HepG2 (cell line): ENCODE measurements around the gene STN1. TPM values are rescaled to one million over a fixed set of nuclear protein-coding genes. Genes with fewer than 3 reads are reported as not detected.

Experiments
- GPN1 ChIP-seq: sonication (generic); formaldehyde crosslinking; IDR thresholded peaks from 2 replicates; pipeline ENCODE4 v1.5.1; 2020; ENCODE audit warnings: missing genetic modification reagents, borderline replicate concordance
- ISX ChIP-seq: sonication (generic); formaldehyde crosslinking; conservative IDR thresholded peaks from 2 replicates; pipeline ENCODE4 v1.5.0; 2020; ENCODE audit warnings: missing genetic modification reagents
- JDP2 ChIP-seq: sonication (generic); formaldehyde crosslinking; IDR thresholded peaks from 2 replicates; pipeline ENCODE4 v1.8.1; 2022; ENCODE audit warnings: missing genetic modification reagents, borderline replicate concordance
- KLF11 ChIP-seq: IDR thresholded peaks from 2 replicates; pipeline ENCODE4 v1.6.1; 2016; ENCODE audit warnings: missing compliant biosample characterization
- MEIS2 ChIP-seq: sonication (generic); formaldehyde crosslinking; IDR thresholded peaks from 2 replicates; pipeline ENCODE4 v1.9.0; 2021; ENCODE audit warnings: mild to moderate bottlenecking, missing genetic modification reagents
- MIER3 ChIP-seq: IDR thresholded peaks from 2 replicates; pipeline ENCODE4 v1.6.1; 2016; ENCODE audit warnings: missing compliant biosample characterization, borderline replicate concordance
- MTF2 ChIP-seq: sonication (generic); formaldehyde crosslinking; IDR thresholded peaks from 2 replicates; pipeline ENCODE4 v1.5.0; 2020; ENCODE audit warnings: missing genetic modification reagents, borderline replicate concordance
- NFE2 ChIP-seq: sonication (generic); formaldehyde crosslinking; IDR thresholded peaks from 2 replicates; pipeline ENCODE4 v1.4.0; 2020; ENCODE audit warnings: missing genetic modification reagents
- PHF8 ChIP-seq: sonication (generic); formaldehyde crosslinking; IDR thresholded peaks from 2 replicates; pipeline ENCODE4 v1.5.0; 2020; ENCODE audit warnings: missing genetic modification reagents
- PPARG ChIP-seq: conservative IDR thresholded peaks from 2 replicates; pipeline ENCODE4 v1.6.1; 2016; ENCODE audit warnings: missing biosample characterization, missing genetic modification reagents
- SALL2 ChIP-seq: sonication (generic); formaldehyde crosslinking; IDR thresholded peaks from 2 replicates; pipeline ENCODE4 v1.8.1; 2023; ENCODE audit warnings: mild to moderate bottlenecking, missing genetic modification reagents, inconsistent platforms
- SIX1 ChIP-seq: sonication (generic); formaldehyde crosslinking; IDR thresholded peaks from 2 replicates; pipeline ENCODE4 v1.4.0; 2020; ENCODE audit warnings: missing genetic modification reagents, borderline replicate concordance
- SOX5 ChIP-seq: IDR thresholded peaks from 2 replicates; pipeline ENCODE4 v1.6.1; 2016; ENCODE audit warnings: borderline replicate concordance
- SYNCRIP ChIP-seq: fragments of 200-400 bp; formaldehyde crosslinking; IDR thresholded peaks from 2 replicates; pipeline ENCODE4 v1.6.1; 2018; ENCODE audit warnings: mild to moderate bottlenecking, low read depth, low read length; ENCODE audit not compliant: insufficient read depth
- TBX2 ChIP-seq: sonication (generic); formaldehyde crosslinking; IDR thresholded peaks from 2 replicates; pipeline ENCODE4 v1.5.0; 2020; ENCODE audit warnings: missing genetic modification reagents, mild to moderate bottlenecking, borderline replicate concordance
- TCF7L2 ChIP-seq: IDR thresholded peaks from 2 replicates; pipeline ENCODE4 v1.6.1; 2011; ENCODE audit warnings: mild to moderate bottlenecking, low read depth, low read length, moderate library complexity
- ZBTB42 ChIP-seq: sonication (generic); formaldehyde crosslinking; IDR thresholded peaks from 2 replicates; pipeline ENCODE4 v1.5.0; 2020; ENCODE audit warnings: mild to moderate bottlenecking, missing genetic modification reagents
- ZFP36L2 ChIP-seq: sonication (generic); formaldehyde crosslinking; IDR thresholded peaks from 2 replicates; pipeline ENCODE4 v1.4.0; 2020; ENCODE audit warnings: missing genetic modification reagents
- ZKSCAN5 ChIP-seq: sonication (generic); formaldehyde crosslinking; IDR thresholded peaks from 2 replicates; pipeline ENCODE4 v1.5.1; 2020; ENCODE audit warnings: mild to moderate bottlenecking, missing genetic modification reagents
- ZNF430 ChIP-seq: sonication (generic); formaldehyde crosslinking; IDR thresholded peaks from 2 replicates; pipeline ENCODE4 v1.9.0; 2021; ENCODE audit warnings: mild to moderate bottlenecking, missing genetic modification reagents
- ZNF780A ChIP-seq: sonication (generic); formaldehyde crosslinking; IDR thresholded peaks from 2 replicates; pipeline ENCODE4 v1.8.0; 2022; ENCODE audit warnings: mild to moderate bottlenecking, missing genetic modification reagents, moderate library complexity
- polyA plus RNA-seq, 8 experiments: library from polyadenylated mRNA; depleted of rRNA in 3 of 8; stranded (reverse) in 7 of 8; unstranded in 1 of 8; fragments of >200 nt; fragmentation: Illumina TruSeq in 4 of 8; extraction: Trizol in 4 of 8; gene quantifications; 2 replicates each; pipeline versions ENCODE4 v1.2.1 to v1.2.3, GENCODE V29; 2011 to 2016; ENCODE audit warnings: low read depth in 4 of 8, missing spikeins in 1 of 8, mixed read lengths in 1 of 8; ENCODE audit not compliant: insufficient read depth in 1 of 8
- total RNA-seq, 5 experiments: library from RNA; depleted of rRNA; stranded (reverse); fragments of >200 nt; fragmentation: Illumina TruSeq; extraction: Trizol; gene quantifications; 2 replicates each; pipeline ENCODE4 v1.2.3, GENCODE V29; 2016; ENCODE audit warnings: low read depth in 1 of 5
- TF ChIP-seq, protein P1 (sequence below): sonication (generic); formaldehyde crosslinking; IDR thresholded peaks from 2 replicates; pipeline ENCODE4 v1.4.0; 2020; ENCODE audit warnings: missing genetic modification reagents, borderline replicate concordance
- TF ChIP-seq, protein P2 (sequence below): sonication (generic); formaldehyde crosslinking; IDR thresholded peaks from 2 replicates; pipeline ENCODE4 v1.5.0; 2020; ENCODE audit warnings: mild to moderate bottlenecking, missing genetic modification reagents, borderline replicate concordance
- TF ChIP-seq, protein P3 (sequence below): sonication (generic); formaldehyde crosslinking; conservative IDR thresholded peaks from 2 replicates; pipeline ENCODE4 v1.4.0; 2020; ENCODE audit warnings: mild to moderate bottlenecking, missing genetic modification reagents, moderate library complexity

STN1 gene
- total and polyA plus RNA-seq, 2 of the 13 experiments (the other 11 are each of a cell fraction or from before 2014, with no cell fraction given): 17.6 to 22.7 TPM

DNA sequence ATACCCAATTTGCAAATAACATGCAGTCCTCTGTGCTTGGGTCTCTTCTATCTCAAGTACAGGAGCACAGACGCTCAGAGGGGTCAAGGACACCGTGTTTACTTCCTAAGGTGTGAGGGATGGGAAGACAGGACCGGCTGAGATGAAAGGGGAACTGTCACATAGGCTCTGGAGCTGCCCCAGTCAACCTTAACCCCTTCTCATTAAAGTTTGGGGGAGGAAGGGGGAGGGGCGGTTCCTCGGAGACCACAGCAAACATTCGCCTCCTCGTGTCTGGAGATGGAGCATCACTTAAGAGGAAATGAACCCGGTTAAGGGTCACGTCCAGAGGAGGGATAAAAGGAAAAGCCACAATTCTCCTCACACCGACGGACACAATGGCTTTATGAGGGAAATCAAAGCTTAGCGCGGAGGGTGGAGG, 63.7 kb downstream of the STN1 start (continued):
- TF ChIP-seq PHF8 (CRISPR knock-in tag) (no peak), PPARG (CRISPR knock-in tag) (0 out of 2 replicates have a peak, but pooled peaks have one; percentile 63), GPN1 (no peak), JDP2 (no peak), ZNF430 (CRISPR knock-in tag) (no peak), SOX5 (CRISPR knock-in tag) (peak; percentile 28; the same call in 1 of the 2 replicates), ZKSCAN5 (CRISPR knock-in tag) (no peak), SIX1 (CRISPR knock-in tag) (0 out of 2 replicates have a peak, but pooled peaks have one; percentile 13), MIER3 (CRISPR knock-in tag) (no peak; the same call in 1 of the 2 replicates), KLF11 (0 out of 2 replicates have a peak, but pooled peaks have one; percentile 29), ZBTB42 (CRISPR knock-in tag) (no peak), MTF2 (no peak), NFE2 (CRISPR knock-in tag) (no peak), MEIS2 (CRISPR knock-in tag) (peak; percentile 53; the same call in 1 of the 2 replicates), SALL2 (no peak), ZFP36L2 (CRISPR knock-in tag) (no peak), TBX2 (CRISPR knock-in tag) (peak; percentile 82), SYNCRIP (no peak), ISX (CRISPR knock-in tag) (no peak), ZNF780A (0 out of 2 replicates have a peak, but pooled peaks have one; percentile 2), TCF7L2 (peak; percentile 56; the same call in 1 of the 2 replicates)
- TF ChIP-seq, protein P1, sequence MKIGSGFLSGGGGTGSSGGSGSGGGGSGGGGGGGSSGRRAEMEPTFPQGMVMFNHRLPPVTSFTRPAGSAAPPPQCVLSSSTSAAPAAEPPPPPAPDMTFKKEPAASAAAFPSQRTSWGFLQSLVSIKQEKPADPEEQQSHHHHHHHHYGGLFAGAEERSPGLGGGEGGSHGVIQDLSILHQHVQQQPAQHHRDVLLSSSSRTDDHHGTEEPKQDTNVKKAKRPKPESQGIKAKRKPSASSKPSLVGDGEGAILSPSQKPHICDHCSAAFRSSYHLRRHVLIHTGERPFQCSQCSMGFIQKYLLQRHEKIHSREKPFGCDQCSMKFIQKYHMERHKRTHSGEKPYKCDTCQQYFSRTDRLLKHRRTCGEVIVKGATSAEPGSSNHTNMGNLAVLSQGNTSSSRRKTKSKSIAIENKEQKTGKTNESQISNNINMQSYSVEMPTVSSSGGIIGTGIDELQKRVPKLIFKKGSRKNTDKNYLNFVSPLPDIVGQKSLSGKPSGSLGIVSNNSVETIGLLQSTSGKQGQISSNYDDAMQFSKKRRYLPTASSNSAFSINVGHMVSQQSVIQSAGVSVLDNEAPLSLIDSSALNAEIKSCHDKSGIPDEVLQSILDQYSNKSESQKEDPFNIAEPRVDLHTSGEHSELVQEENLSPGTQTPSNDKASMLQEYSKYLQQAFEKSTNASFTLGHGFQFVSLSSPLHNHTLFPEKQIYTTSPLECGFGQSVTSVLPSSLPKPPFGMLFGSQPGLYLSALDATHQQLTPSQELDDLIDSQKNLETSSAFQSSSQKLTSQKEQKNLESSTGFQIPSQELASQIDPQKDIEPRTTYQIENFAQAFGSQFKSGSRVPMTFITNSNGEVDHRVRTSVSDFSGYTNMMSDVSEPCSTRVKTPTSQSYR (CRISPR knock-in tag): peak; percentile 88
- TF ChIP-seq, protein P2, sequence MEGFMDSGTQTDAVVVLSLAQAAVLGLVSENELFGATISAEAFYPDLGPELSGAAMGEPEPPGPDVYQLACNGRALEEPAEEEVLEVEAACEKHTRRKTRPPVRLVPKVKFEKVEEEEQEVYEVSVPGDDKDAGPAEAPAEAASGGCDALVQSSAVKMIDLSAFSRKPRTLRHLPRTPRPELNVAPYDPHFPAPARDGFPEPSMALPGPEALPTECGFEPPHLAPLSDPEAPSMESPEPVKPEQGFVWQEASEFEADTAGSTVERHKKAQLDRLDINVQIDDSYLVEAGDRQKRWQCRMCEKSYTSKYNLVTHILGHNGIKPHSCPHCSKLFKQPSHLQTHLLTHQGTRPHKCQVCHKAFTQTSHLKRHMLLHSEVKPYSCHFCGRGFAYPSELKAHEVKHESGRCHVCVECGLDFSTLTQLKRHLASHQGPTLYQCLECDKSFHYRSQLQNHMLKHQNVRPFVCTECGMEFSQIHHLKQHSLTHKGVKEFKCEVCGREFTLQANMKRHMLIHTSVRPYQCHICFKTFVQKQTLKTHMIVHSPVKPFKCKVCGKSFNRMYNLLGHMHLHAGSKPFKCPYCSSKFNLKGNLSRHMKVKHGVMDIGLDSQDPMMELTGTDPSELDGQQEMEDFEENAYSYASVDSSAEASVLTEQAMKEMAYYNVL (CRISPR knock-in tag): peak; percentile 71
- TF ChIP-seq, protein P3, sequence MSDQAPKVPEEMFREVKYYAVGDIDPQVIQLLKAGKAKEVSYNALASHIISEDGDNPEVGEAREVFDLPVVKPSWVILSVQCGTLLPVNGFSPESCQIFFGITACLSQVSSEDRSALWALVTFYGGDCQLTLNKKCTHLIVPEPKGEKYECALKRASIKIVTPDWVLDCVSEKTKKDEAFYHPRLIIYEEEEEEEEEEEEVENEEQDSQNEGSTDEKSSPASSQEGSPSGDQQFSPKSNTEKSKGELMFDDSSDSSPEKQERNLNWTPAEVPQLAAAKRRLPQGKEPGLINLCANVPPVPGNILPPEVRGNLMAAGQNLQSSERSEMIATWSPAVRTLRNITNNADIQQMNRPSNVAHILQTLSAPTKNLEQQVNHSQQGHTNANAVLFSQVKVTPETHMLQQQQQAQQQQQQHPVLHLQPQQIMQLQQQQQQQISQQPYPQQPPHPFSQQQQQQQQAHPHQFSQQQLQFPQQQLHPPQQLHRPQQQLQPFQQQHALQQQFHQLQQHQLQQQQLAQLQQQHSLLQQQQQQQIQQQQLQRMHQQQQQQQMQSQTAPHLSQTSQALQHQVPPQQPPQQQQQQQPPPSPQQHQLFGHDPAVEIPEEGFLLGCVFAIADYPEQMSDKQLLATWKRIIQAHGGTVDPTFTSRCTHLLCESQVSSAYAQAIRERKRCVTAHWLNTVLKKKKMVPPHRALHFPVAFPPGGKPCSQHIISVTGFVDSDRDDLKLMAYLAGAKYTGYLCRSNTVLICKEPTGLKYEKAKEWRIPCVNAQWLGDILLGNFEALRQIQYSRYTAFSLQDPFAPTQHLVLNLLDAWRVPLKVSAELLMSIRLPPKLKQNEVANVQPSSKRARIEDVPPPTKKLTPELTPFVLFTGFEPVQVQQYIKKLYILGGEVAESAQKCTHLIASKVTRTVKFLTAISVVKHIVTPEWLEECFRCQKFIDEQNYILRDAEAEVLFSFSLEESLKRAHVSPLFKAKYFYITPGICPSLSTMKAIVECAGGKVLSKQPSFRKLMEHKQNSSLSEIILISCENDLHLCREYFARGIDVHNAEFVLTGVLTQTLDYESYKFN (CRISPR knock-in tag): peak; percentile 88
